GM06990 (cell line): ENCODE measurements around the gene IL22.

Experiments
- DNase-seq: peaks from one replicate; pipeline ENCODE4 v3.0.0-alpha.2; 2011; ENCODE audit not compliant: insufficient read length; ENCODE audit errors: extremely low read depth
- H3K27me3 ChIP-seq: replicated peaks from 2 replicates; pipeline ENCODE4 v1.6.0; 2011; ENCODE audit warnings: low read length; ENCODE audit not compliant: control insufficient read depth, insufficient read depth
- H3K36me3 ChIP-seq: 2 replicates; pipeline ENCODE4 v1.5.1; 2011; ENCODE audit warnings: low read length; ENCODE audit not compliant: control insufficient read depth, insufficient read depth
- H3K4me3 ChIP-seq: replicated peaks from 2 replicates; pipeline ENCODE4 v1.5.1; 2011; ENCODE audit warnings: low read depth, mild to moderate bottlenecking, control low read depth, low read length
- CTCF ChIP-seq: IDR thresholded peaks from 2 replicates; pipeline ENCODE4 v1.5.1; 2011; ENCODE audit warnings: low read length, control low read depth, mild to moderate bottlenecking, inconsistent platforms; ENCODE audit not compliant: insufficient read depth, poor library complexity, severe bottlenecking

The IL22 gene

GRCh38 chr12:68263366-68263765, 10.0 kb upstream of the IL22 start:
- H3K36me3 ChIP-seq, result no peaks in the 10 kb centered on the region
- H3K27me3 ChIP-seq, result no peaks in the 10 kb centered on the region
- DNase-seq, result no peak
- no peak overlapping the region for H3K4me3 ChIP-seq
- no peak for TF ChIP-seq CTCF

GRCh38 chr12:68261896-68262295, 8.5 kb upstream of the IL22 start:
- Histone ChIP-seq H3K4me3 (no peak overlapping the region), H3K36me3 (no peaks in the 10 kb centered on the region), H3K27me3 (no peaks in the 10 kb centered on the region)
- DNase-seq, result no peak
- no peak for TF ChIP-seq CTCF

- Histone ChIP-seq H3K36me3 (no peaks in the 10 kb centered on the region), H3K27me3 (no peaks in the 10 kb centered on the region), H3K4me3 (no peak overlapping the region)
- DNase-seq, result no peak
- no peak for TF ChIP-seq CTCF
Observed at GRCh38 chr12:68260153-68260552, 6.7 kb upstream of the IL22 start.

GRCh38 chr12:68259318-68259940, 6.0 kb upstream of the IL22 start:
- no peak for DNase-seq
- H3K4me3 ChIP-seq, result no peak overlapping the region
- no peak for TF ChIP-seq CTCF
- no peaks in the 10 kb centered on the region for H3K36me3 ChIP-seq
- no peaks in the 10 kb centered on the region for H3K27me3 ChIP-seq

GRCh38 chr12:68252077-68252476, 1.3 kb downstream of the IL22 start:
- Histone ChIP-seq H3K4me3 (no peak overlapping the region), H3K27me3 (no peaks in the 10 kb centered on the region), H3K36me3 (no peaks in the 10 kb centered on the region)
- no peak for TF ChIP-seq CTCF
- no peak for DNase-seq

GRCh38 chr12:68250454-68250853, 3.0 kb downstream of the IL22 start:
- no peak for TF ChIP-seq CTCF

More at GRCh38 chr12:68250454-68250853, 3.0 kb downstream of the IL22 start:
- Histone ChIP-seq H3K4me3 (no peak overlapping the region), H3K36me3 (no peaks in the 10 kb centered on the region), H3K27me3 (no peaks in the 10 kb centered on the region; the same call in 1 of the 2 replicates)
- no peak for DNase-seq
